CD4-positive, alpha-beta T cell treated with Interferon gamma for 1 hour (primary cell): ENCODE results near the gene SPO11.
A peak's percentile ranks its signal among the peaks of the same experiment; 100 is the strongest.
"Not testable (repeated sequence)": the region's sequence is repeated elsewhere in the genome, so short reads cannot be mapped to it uniquely, and the experiment has no call there.

ENCODE experiments used
- DNase-seq: peaks from one replicate; pipeline ENCODE4 v3.0.0-alpha.2; 2020

The SPO11 gene

DNA sequence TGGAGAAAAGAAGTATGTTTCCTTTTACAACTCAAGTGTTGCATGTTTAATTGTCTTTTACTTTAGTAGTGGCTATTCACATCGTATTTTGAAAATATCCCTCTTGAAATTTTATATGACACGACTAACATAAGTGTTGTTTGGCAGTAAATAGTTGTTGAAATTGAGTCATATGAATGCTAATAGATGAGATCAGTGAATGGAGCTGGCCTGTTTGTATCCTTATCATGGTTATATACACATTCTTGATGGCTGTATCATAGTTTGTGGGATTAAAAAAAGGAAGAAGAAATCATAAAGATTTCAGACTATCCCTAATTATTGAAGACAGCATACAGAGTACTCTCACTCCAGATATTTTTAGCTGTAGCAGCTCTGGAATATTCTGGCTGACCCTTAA, 13.2 kb downstream of the SPO11 start:
- DNase-seq, result no peak

- DNase-seq, result peak; percentile 36
These were observed 16.9 kb downstream of the SPO11 start for GRCh38 chr20:57346477-57346876.

DNA sequence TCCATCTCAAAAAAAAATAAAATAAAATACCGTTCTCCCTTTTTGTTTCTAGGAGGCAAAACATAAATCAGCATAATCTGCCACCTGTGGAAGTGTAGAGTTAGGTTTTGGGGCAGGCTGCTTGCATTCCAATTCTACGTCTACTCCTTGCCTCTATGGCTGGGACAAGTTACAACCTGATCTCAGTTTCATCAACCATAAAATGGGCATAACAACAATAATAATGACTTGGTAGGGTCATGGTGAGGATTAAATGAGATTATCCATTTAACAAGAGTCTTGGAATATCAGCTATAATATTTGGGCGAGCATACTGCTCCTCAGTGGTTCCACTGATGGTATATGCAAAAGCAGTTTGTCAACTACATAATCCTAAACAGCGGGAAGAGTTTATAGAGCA, 17.8 kb downstream of the SPO11 start:
- no peak for DNase-seq

DNA sequence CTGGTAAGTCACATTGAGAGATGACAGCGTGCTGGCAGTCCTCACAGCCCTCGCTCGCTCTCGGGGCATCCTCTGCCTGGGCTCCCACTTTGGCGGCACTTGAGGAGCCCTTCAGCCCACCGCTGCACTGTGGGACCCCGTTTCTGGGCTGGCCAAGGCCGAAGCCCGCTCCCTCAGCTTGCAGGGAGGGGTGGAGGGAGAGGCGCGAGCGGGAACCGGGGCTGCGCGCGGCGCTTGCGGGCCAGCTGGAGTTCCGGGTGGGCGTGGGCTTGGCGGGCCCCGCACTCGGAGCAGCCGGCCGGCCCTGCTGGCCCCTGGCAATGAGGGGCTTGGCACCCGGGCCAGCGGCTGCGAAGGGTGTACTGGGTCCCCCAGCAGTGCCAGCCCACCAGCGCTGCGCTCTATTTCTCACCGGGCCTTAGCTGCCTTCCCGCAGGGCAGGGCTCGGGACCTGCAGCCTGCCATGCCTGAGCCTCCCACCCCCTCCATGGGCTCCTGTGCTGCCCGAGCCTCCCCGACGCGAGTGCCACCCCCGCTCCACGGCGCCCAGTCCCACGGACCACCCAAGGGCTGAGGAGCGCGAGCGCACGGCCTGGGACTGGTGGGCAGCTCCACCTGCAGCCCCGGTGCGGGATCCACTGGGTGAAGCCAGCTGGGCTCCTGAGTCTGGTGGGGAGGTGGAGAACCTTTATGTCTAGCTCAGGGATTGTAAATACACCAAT, 18.8 kb downstream of the SPO11 start:
- not testable (repeated sequence) for DNase-seq

GRCh38 chr20:57348922-57349574, 19.4 kb downstream of the SPO11 start:
- DNase-seq, result not testable (repeated sequence)

GRCh38 chr20:57350081-57350710, 20.6 kb downstream of the SPO11 start:
- DNase-seq, result no peak

DNA sequence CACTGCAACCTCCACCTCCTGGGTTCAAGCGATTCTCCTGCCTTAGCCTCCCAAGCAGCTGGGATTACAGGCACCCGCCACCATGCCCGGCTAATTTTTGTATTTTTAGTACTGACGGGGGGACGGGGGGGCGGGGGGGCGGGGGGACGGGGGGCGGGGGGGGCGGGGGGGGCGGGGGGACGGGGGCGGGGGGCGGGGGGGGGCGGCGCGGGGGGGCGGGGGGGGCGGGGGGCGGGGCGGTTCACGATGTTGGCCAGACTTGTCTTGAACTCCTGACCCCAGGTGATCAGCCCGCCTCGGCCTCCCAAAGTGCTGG, 21.1 kb downstream of the SPO11 start:
- DNase-seq, result not testable (repeated sequence)

GRCh38 chr20:57351042-57351783, 21.6 kb downstream of the SPO11 start, which contains the start of gene RAE1:
Gene RAE1 (plus strand): TSS chr20:57351255. CDS start chr20:57354039, 2,784 bp downstream.
- peak; percentile 89 for DNase-seq

DNA sequence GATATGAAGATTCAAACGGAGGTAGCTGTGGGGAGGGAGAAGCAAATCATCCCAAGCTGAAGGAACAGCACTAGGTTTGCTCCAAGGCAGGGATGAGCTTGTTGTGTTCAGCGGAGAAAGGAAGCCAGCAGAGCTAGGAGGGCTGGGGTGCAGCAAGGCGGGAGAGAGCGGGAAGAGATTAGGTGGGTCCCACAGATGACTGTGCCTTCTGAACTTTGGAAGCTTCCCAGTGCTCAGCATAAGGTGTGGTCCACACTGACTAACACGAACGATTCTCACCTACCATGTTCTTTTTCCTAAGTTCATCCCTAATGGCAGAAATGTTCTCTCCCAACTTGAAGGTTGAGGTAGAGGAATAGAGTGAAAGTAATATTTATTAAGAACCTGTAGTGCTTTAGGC, 22.7 kb downstream of the SPO11 start:
- no peak for DNase-seq

GRCh38 chr20:57353351-57353750, 23.7 kb downstream of the SPO11 start:
- no peak for DNase-seq

- DNase-seq, result no peak
These were observed 31.9 kb downstream of the SPO11 start for GRCh38 chr20:57361517-57361916.

- DNase-seq, result no peak
These were observed 34.8 kb downstream of the SPO11 start for GRCh38 chr20:57364451-57364850.

GRCh38 chr20:57369596-57369995, 40.0 kb downstream of the SPO11 start:
- DNase-seq, result no peak

- no peak for DNase-seq
These were observed 40.7 kb downstream of the SPO11 start for GRCh38 chr20:57370316-57370715.

GRCh38 chr20:57371363-57371762, 41.8 kb downstream of the SPO11 start:
- no peak for DNase-seq

DNA sequence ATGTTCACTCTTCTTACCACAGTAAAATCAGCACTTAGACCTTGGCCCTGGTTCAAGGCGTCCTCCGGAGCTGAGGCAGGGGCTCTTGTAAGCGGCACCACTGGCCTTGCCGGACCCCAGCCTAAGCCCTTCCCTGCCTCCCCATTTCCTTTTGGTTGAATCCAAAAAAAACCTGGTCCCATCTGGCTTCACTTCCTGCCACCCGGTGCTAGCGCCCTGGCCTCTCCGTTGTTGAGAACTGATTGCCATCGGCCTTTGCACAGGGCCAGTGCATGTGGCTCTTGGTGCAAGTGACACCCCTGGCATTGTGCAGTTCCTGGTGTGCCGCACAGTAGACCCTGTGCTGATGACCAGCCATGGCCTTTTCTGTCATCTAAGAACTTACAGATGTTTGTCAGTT, 42.6 kb downstream of the SPO11 start:
- no peak for DNase-seq

DNA sequence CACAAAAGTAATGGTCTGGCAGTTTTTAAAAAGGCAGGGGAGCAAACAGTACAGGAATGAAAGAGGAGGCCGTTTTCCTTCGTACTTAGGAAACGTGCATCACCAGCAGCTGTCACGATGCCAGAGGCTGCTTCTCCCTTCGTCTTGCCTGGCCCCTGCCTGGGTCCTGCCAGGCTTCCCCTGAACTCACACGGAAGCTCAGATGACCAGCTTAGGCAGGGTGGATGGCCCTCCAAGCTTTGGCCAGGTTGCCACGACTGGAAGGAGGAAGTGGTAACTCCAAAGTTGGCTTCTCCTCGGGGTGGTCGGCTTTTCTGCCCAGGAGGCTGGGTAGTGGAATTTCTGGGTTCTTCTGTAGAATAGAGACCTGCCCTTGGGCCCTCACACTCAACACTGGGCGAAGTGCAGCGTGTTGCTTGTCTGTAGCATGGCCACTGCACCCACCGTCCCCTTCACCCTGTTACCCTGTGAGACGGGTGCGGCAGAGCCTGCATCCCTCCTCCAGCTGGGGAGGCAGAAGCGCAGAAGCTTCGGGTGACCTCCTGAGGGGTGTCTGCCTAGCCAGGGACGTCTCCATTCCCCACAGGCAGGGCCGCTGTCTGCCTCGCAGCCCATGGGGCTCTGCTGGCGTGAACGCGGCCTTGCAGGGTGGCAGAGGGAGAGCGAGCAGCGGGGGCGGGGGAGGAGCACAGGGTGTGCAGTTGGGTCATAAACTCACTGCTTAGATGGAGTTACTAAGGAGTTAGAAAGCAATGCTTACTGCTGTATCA, 43.2 kb downstream of the SPO11 start:
- DNase-seq, result no peak

GRCh38 chr20:57374343-57374930, 44.8 kb downstream of the SPO11 start:
- DNase-seq, result no peak

- peak; percentile 61 for DNase-seq
These were observed 45.5 kb downstream of the SPO11 start for GRCh38 chr20:57374931-57375651.

DNA sequence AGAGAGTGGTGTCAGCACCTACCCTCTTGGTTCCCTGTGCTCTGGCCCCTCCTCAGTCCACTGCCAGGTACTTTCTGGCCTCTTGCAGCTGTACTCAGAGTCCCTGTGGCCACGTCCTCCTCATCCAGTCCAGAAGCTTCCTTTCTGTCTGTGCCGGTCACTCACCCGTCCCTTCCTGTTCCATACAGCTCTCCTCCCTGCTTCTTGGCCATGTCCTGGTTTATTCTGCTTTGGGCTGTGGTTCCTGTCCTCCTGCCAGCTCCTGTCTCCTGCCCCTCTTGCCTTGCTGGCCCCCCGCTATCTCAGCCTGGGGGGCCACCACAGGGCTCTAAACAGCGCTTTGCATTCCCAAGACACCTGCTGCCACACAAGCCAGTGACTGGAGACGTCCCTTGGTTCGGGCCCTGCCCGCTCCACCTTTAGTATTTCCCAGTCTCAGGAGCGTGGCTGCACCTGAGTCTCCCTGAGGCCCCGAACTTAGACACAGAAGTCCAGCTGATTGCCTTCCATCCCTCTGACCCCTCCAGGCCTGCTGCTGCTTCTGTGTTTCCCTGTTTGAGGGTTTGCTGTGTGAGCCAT, 46.1 kb downstream of the SPO11 start:
- no peak for DNase-seq

GRCh38 chr20:57377350-57377749, 47.7 kb downstream of the SPO11 start:
- DNase-seq, result no peak
